HepG2 (cell line): ENCODE data around the gene GPX2. TPM values are rescaled to one million over a fixed set of nuclear protein-coding genes. Genes with fewer than 3 reads are reported as not detected.

ENCODE experiments used
- ARID3A ChIP-seq: IDR thresholded peaks from 2 replicates; pipeline ENCODE4 v1.6.1; 2012; ENCODE audit warnings: low read depth, low read length, improper control_type of control experiment
- DDIT3 ChIP-seq: sonication (generic); formaldehyde crosslinking; IDR thresholded peaks from 2 replicates; pipeline ENCODE4 v1.4.0; 2020; ENCODE audit warnings: mild to moderate bottlenecking, missing genetic modification reagents
- DRAP1 ChIP-seq: IDR thresholded peaks from 2 replicates; pipeline ENCODE4 v1.6.1; 2016; ENCODE audit warnings: missing genetic modification reagents, missing compliant biosample characterization
- HOXA5 ChIP-seq: sonication (generic); formaldehyde crosslinking; IDR thresholded peaks from 2 replicates; pipeline ENCODE4 v1.4.0; 2020; ENCODE audit warnings: missing genetic modification reagents
- KMT2B ChIP-seq: IDR thresholded peaks from 2 replicates; pipeline ENCODE4 v1.6.1; 2016; ENCODE audit warnings: missing genetic modification reagents, missing compliant biosample characterization
- NBN ChIP-seq: fragments of 450-650 bp; conservative IDR thresholded peaks from 2 replicates; pipeline ENCODE4 v1.6.1; 2017
- NFKBIZ ChIP-seq: IDR thresholded peaks from 2 replicates; pipeline ENCODE4 v1.6.1; 2018; ENCODE audit warnings: missing genetic modification reagents, missing compliant biosample characterization
- NR2F6 ChIP-seq, 2 experiments: IDR thresholded peaks; 2 replicates each; pipeline ENCODE4 v1.6.1; 2016; ENCODE audit warnings: antibody characterized with exemption in 1 of 2, mild to moderate bottlenecking in 1 of 2
- POLR2AphosphoS2 ChIP-seq: IDR thresholded peaks from 2 replicates; pipeline ENCODE4 v1.6.1; 2011; ENCODE audit warnings: low read depth, low read length, improper control_type of control experiment
- POLR2G ChIP-seq: fragments of 200-400 bp; formaldehyde crosslinking; IDR thresholded peaks from 2 replicates; pipeline ENCODE4 v1.6.1; 2018; ENCODE audit warnings: mild to moderate bottlenecking, low read depth, low read length, moderate library complexity
- RXRA ChIP-seq: sonication (generic); formaldehyde crosslinking; IDR thresholded peaks from 2 replicates; pipeline ENCODE4 v1.5.1; 2020; ENCODE audit warnings: missing genetic modification reagents
- SP1 ChIP-seq, 2 experiments: fragments of 450-650 bp in 1 of 2; sonication (generic) in 1 of 2; formaldehyde crosslinking in 1 of 2; IDR thresholded peaks; 2 replicates each; pipeline versions ENCODE4 v1.4.0 to v1.6.1; 2016 to 2020; ENCODE audit warnings: missing genetic modification reagents in 1 of 2
- THRA ChIP-seq: sonication (generic); formaldehyde crosslinking; IDR thresholded peaks from 2 replicates; pipeline ENCODE4 v1.4.0; 2020; ENCODE audit warnings: missing genetic modification reagents, borderline replicate concordance
- ZFAT ChIP-seq: sonication (generic); formaldehyde crosslinking; conservative IDR thresholded peaks from 2 replicates; pipeline ENCODE4 v1.8.1; 2023; ENCODE audit warnings: missing genetic modification reagents, inconsistent platforms
- ZFP1 ChIP-seq: IDR thresholded peaks from 2 replicates; pipeline ENCODE4 v1.6.1; 2016
- ZFP36 ChIP-seq: fragments of 150-350 bp; IDR thresholded peaks from 2 replicates; pipeline ENCODE4 v1.6.1; 2018; ENCODE audit warnings: borderline replicate concordance, low read length, low read depth; ENCODE audit not compliant: partially characterized antibody
- ZNF317 ChIP-seq: sonication (generic); formaldehyde crosslinking; IDR thresholded peaks from 2 replicates; pipeline ENCODE4 v1.5.0; 2020; ENCODE audit warnings: mild to moderate bottlenecking, missing genetic modification reagents
- ZNF567 ChIP-seq: sonication (generic); formaldehyde crosslinking; IDR thresholded peaks from 2 replicates; pipeline ENCODE4 v1.8.1; 2023; ENCODE audit warnings: mild to moderate bottlenecking, missing genetic modification reagents, borderline replicate concordance
- ZNF570 ChIP-seq: sonication (generic); formaldehyde crosslinking; IDR thresholded peaks from 2 replicates; pipeline ENCODE4 v1.4.0; 2020; ENCODE audit warnings: mild to moderate bottlenecking, missing genetic modification reagents, borderline replicate concordance
- ZNF687 ChIP-seq: sonication (generic); formaldehyde crosslinking; IDR thresholded peaks from 2 replicates; pipeline ENCODE4 v1.5.1; 2020; ENCODE audit warnings: mild to moderate bottlenecking, missing genetic modification reagents, moderate library complexity
- ZNF737 ChIP-seq: sonication (generic); formaldehyde crosslinking; IDR thresholded peaks from 2 replicates; pipeline ENCODE4 v1.5.0; 2020; ENCODE audit warnings: missing genetic modification reagents, mild to moderate bottlenecking, borderline replicate concordance
- ZNF761 ChIP-seq: sonication (generic); formaldehyde crosslinking; conservative IDR thresholded peaks from 2 replicates; pipeline ENCODE4 v1.4.0; 2020; ENCODE audit warnings: mild to moderate bottlenecking, missing genetic modification reagents
- ZNF772 ChIP-seq: sonication (generic); formaldehyde crosslinking; IDR thresholded peaks from 2 replicates; pipeline ENCODE4 v1.5.0; 2020; ENCODE audit warnings: mild to moderate bottlenecking, missing genetic modification reagents
- polyA plus RNA-seq, 8 experiments: library from polyadenylated mRNA; depleted of rRNA in 3 of 8; stranded (reverse) in 7 of 8; unstranded in 1 of 8; fragments of >200 nt; fragmentation: Illumina TruSeq in 4 of 8; extraction: Trizol in 4 of 8; gene quantifications; 2 replicates each; pipeline versions ENCODE4 v1.2.1 to v1.2.3, GENCODE V29; 2011 to 2016; ENCODE audit warnings: low read depth in 4 of 8, missing spikeins in 1 of 8, mixed read lengths in 1 of 8; ENCODE audit not compliant: insufficient read depth in 1 of 8
- total RNA-seq, 5 experiments: library from RNA; depleted of rRNA; stranded (reverse); fragments of >200 nt; fragmentation: Illumina TruSeq; extraction: Trizol; gene quantifications; 2 replicates each; pipeline ENCODE4 v1.2.3, GENCODE V29; 2016; ENCODE audit warnings: low read depth in 1 of 5

GPX2 gene
- total and polyA plus RNA-seq, 2 of the 13 experiments (the other 11 are each of a cell fraction or from before 2014, with no cell fraction given) = 526 to 674 TPM

- TF ChIP-seq ZNF687 (CRISPR knock-in tag) = peak; percentile 75
- 0 out of 2 replicates have a peak, but pooled peaks have one; percentile 46 for TF ChIP-seq ZNF772 (CRISPR knock-in tag)
- no peak for TF ChIP-seq ZFP36
- 0 out of 2 replicates have a peak, but pooled peaks have one; percentile 45 for TF ChIP-seq POLR2AphosphoS2
- TF ChIP-seq NFKBIZ (CRISPR knock-in tag) = 0 out of 2 replicates have a peak, but pooled peaks have one; percentile 28
- no peak for TF ChIP-seq ZNF567 (CRISPR knock-in tag)
- TF ChIP-seq SP1 (IDR thresholded peaks at IDR 0.05) = no peak
- peak; percentile 49; the same call in 1 of the 2 replicates for TF ChIP-seq SP1 (CRISPR knock-in tag; IDR thresholded peaks at IDR 0.05)
- no peak for TF ChIP-seq ZNF737 (CRISPR knock-in tag)
- TF ChIP-seq ZNF317 = no peak
- no peak for TF ChIP-seq DDIT3
- peak; percentile 99 for TF ChIP-seq POLR2G
- peak; percentile 73; the same call in 1 of the 2 replicates for TF ChIP-seq THRA
- TF ChIP-seq HOXA5 (CRISPR knock-in tag) = 0 out of 2 replicates have a peak, but pooled peaks have one; percentile 13
- no peak for TF ChIP-seq NBN
- TF ChIP-seq NR2F6 (IDR thresholded peaks at IDR 0.05) = peak; percentile 85
- TF ChIP-seq NR2F6 (CRISPR knock-in tag; IDR thresholded peaks at IDR 0.05) = peak; percentile 73
- TF ChIP-seq DRAP1 (CRISPR knock-in tag) = peak; percentile 97
- no peak for TF ChIP-seq ZNF570 (CRISPR knock-in tag)
- TF ChIP-seq ZFAT (CRISPR knock-in tag) = no peak
- peak; percentile 83 for TF ChIP-seq ARID3A
- TF ChIP-seq RXRA = peak; percentile 85; the same call in 1 of the 2 replicates
- TF ChIP-seq ZFP1 (CRISPR knock-in tag) = peak; percentile 44; the same call in 1 of the 2 replicates
- TF ChIP-seq ZNF761 = no peak
- TF ChIP-seq KMT2B = peak; percentile 37; the same call in 1 of the 2 replicates
These were observed at the start of gene GPX2 (continued) for GRCh38 chr14:64942531-64943111.
